H9 (cell line): ENCODE measurements around the gene FTO. TPM values are rescaled to one million over a fixed set of nuclear protein-coding genes. Genes with fewer than 3 reads are reported as not detected.

ENCODE experiments used
- DNase-seq: peaks from one replicate; pipeline ENCODE4 v3.0.0-alpha.2; 2017
- H2AFZ ChIP-seq: one replicate; pipeline ENCODE4 v1.6.1; 2013; ENCODE audit warnings: mild to moderate bottlenecking, low read length, control low read depth, moderate library complexity
- H2AK5ac ChIP-seq: 2 replicates; pipeline ENCODE4 v1.6.1; 2013; ENCODE audit warnings: low read length, control low read depth, mixed read lengths; ENCODE audit not compliant: insufficient read length
- H2BK120ac ChIP-seq: one replicate; pipeline ENCODE4 v1.6.1; 2013; ENCODE audit warnings: low read depth, mild to moderate bottlenecking, low read length, control low read depth, inconsistent platforms; ENCODE audit not compliant: poor library complexity, severe bottlenecking
- H2BK12ac ChIP-seq: 2 replicates; pipeline ENCODE4 v1.6.1; 2013; ENCODE audit warnings: low read length, control low read depth, mixed read lengths, low read depth; ENCODE audit not compliant: insufficient read length
- H2BK15ac ChIP-seq: 2 replicates; pipeline ENCODE4 v1.6.1; 2013; ENCODE audit warnings: low read depth, low read length, control low read depth
- H2BK20ac ChIP-seq: one replicate; pipeline ENCODE4 v1.6.1; 2013; ENCODE audit warnings: low read depth, mild to moderate bottlenecking, low read length, control low read depth, inconsistent platforms; ENCODE audit not compliant: poor library complexity, severe bottlenecking
- H2BK5ac ChIP-seq: 2 replicates; pipeline ENCODE4 v1.6.1; 2013; ENCODE audit warnings: low read length, control low read depth, mixed read lengths; ENCODE audit not compliant: insufficient read length
- H3K14ac ChIP-seq: 2 replicates; pipeline ENCODE4 v1.6.1; 2013; ENCODE audit warnings: low read length, control low read depth; ENCODE audit not compliant: insufficient read depth
- H3K18ac ChIP-seq: 2 replicates; pipeline ENCODE4 v1.6.1; 2013; ENCODE audit warnings: low read depth, mild to moderate bottlenecking, mixed read lengths, low read length, control low read depth; ENCODE audit not compliant: insufficient read length
- H3K23ac ChIP-seq: 2 replicates; pipeline ENCODE4 v1.6.1; 2013; ENCODE audit warnings: low read length, control low read depth, mixed read lengths, low read depth; ENCODE audit not compliant: insufficient read length
- H3K23me2 ChIP-seq: 2 replicates; pipeline ENCODE4 v1.6.1; 2013; ENCODE audit warnings: low read depth, mild to moderate bottlenecking, mixed read lengths, low read length, control low read depth; ENCODE audit not compliant: insufficient read length, poor library complexity, severe bottlenecking
- H3K27ac ChIP-seq: 2 replicates; pipeline ENCODE4 v1.5.1; 2013; ENCODE audit warnings: low read length, control low read depth, mixed read lengths, low read depth; ENCODE audit not compliant: insufficient read length
- H3K27me3 ChIP-seq: 2 replicates; pipeline ENCODE4 v1.6.1; 2013; ENCODE audit warnings: low read length, control low read depth, inconsistent platforms; ENCODE audit not compliant: insufficient read depth
- H3K4ac ChIP-seq: 2 replicates; pipeline ENCODE4 v1.6.1; 2013; ENCODE audit warnings: low read depth, mild to moderate bottlenecking, control low read depth, inconsistent platforms, low read length, moderate library complexity
- H3K4me1 ChIP-seq: 2 replicates; pipeline ENCODE4 v1.6.1; 2013; ENCODE audit warnings: low read length, control low read depth, inconsistent platforms; ENCODE audit not compliant: insufficient read depth
- H3K4me2 ChIP-seq: 2 replicates; pipeline ENCODE4 v1.6.1; 2013; ENCODE audit warnings: low read length, control low read depth, mixed read lengths; ENCODE audit not compliant: insufficient read length, insufficient read depth
- H3K56ac ChIP-seq: 2 replicates; pipeline ENCODE4 v1.6.1; 2013; ENCODE audit warnings: low read depth, mild to moderate bottlenecking, mixed read lengths, low read length, control low read depth; ENCODE audit not compliant: insufficient read length
- H3K79me1 ChIP-seq: 2 replicates; pipeline ENCODE4 v1.6.1; 2013; ENCODE audit warnings: low read depth, mild to moderate bottlenecking, moderate library complexity, low read length, control low read depth, inconsistent platforms; ENCODE audit not compliant: insufficient read depth, poor library complexity, severe bottlenecking
- H3K79me2 ChIP-seq: 2 replicates; pipeline ENCODE4 v1.6.1; 2013; ENCODE audit warnings: low read length, control low read depth, inconsistent platforms; ENCODE audit not compliant: insufficient read depth
- H3K9ac ChIP-seq: 2 replicates; pipeline ENCODE4 v1.6.1; 2013; ENCODE audit warnings: low read length, control low read depth, mixed read lengths; ENCODE audit not compliant: insufficient read length; ENCODE audit errors: extremely low read depth
- H3K9me3 ChIP-seq: one replicate; pipeline ENCODE4 v1.6.1; 2013; ENCODE audit warnings: low read depth, low read length, inconsistent platforms; ENCODE audit not compliant: control insufficient read depth
- H3T11ph ChIP-seq: one replicate; pipeline ENCODE4 v1.6.1; 2013; ENCODE audit warnings: mild to moderate bottlenecking, low read length, control low read depth, inconsistent platforms
- H4K20me1 ChIP-seq: one replicate; pipeline ENCODE4 v1.6.1; 2013; ENCODE audit not compliant: control insufficient read depth, insufficient read length, insufficient read depth
- H4K5ac ChIP-seq: 2 replicates; pipeline ENCODE4 v1.6.1; 2013; ENCODE audit warnings: low read depth, mild to moderate bottlenecking, mixed read lengths, low read length, control low read depth; ENCODE audit not compliant: insufficient read length
- H4K8ac ChIP-seq: replicated peaks from 2 replicates; pipeline ENCODE4 v1.6.1; 2013; ENCODE audit warnings: low read length, control low read depth, mixed read lengths, low read depth; ENCODE audit not compliant: insufficient read length
- H4K91ac ChIP-seq: 2 replicates; pipeline ENCODE4 v1.6.1; 2013; ENCODE audit warnings: low read depth, mild to moderate bottlenecking, moderate library complexity, mixed read lengths, low read length, control low read depth; ENCODE audit not compliant: insufficient read length
- H3K27ac Mint-ChIP-seq, 3 experiments: 2 replicates in 2 of 3; 3 replicates in 1 of 3; pipeline ENCODE4 v1.8.0; 2020 to 2021; ENCODE audit warnings: mixed read lengths in 3 of 3, mild to moderate bottlenecking in 1 of 3, moderate library complexity in 1 of 3
- H3K27me3 Mint-ChIP-seq: 2 replicates; pipeline ENCODE4 v1.8.0; 2021; ENCODE audit warnings: low read depth, mild to moderate bottlenecking, moderate library complexity, mixed read lengths
- H3K36me3 Mint-ChIP-seq, 3 experiments: 2 replicates in 2 of 3; 3 replicates in 1 of 3; pipeline ENCODE4 v1.8.0; 2020 to 2021; ENCODE audit warnings: low read depth in 3 of 3, mixed read lengths in 3 of 3; ENCODE audit not compliant: insufficient read depth in 1 of 3
- H3K4me1 Mint-ChIP-seq, 2 experiments: 2 replicates each; pipeline ENCODE4 v1.8.0; 2020; ENCODE audit warnings: mixed read lengths in 2 of 2
- H3K4me3 Mint-ChIP-seq, 2 experiments: 2 replicates in 1 of 2; 3 replicates in 1 of 2; pipeline ENCODE4 v1.8.0; 2020 to 2021; ENCODE audit warnings: mild to moderate bottlenecking in 2 of 2, mixed read lengths in 2 of 2, moderate library complexity in 1 of 2
- H3K9me3 Mint-ChIP-seq, 2 experiments: 2 replicates in 1 of 2; 3 replicates in 1 of 2; pipeline ENCODE4 v1.8.0; 2020; ENCODE audit warnings: mild to moderate bottlenecking in 2 of 2, mixed read lengths in 2 of 2, moderate library complexity in 1 of 2
- WGBS: extraction: QIAGEN DNeasy Blood & Tissue Kit; methylation state at CpG from one replicate; pipeline ENCODE4 v1.1.7; 2013; ENCODE audit warnings: missing lambda C conversion rate, low lambda C conversion rate, mixed read lengths; ENCODE audit not compliant: insufficient read length; ENCODE audit errors: extremely low coverage; 5-methylcytosine and 5-hydroxymethylcytosine counted together
- total RNA-seq: library from RNA; stranded (reverse); gene quantifications from 2 replicates; pipeline ENCODE4 v1.2.1, GENCODE V29; 2021
- TF ChIP-seq, protein P1 (sequence below): fragments of 200-600 bp; sonication (generic); conservative IDR thresholded peaks from 3 replicates; pipeline ENCODE4 v1.8.0; 2021; ENCODE audit warnings: antibody characterized with exemption, mild to moderate bottlenecking

The FTO gene
- total RNA-seq, 1 experiment from 2014 or later = 67.9 TPM

DNA sequence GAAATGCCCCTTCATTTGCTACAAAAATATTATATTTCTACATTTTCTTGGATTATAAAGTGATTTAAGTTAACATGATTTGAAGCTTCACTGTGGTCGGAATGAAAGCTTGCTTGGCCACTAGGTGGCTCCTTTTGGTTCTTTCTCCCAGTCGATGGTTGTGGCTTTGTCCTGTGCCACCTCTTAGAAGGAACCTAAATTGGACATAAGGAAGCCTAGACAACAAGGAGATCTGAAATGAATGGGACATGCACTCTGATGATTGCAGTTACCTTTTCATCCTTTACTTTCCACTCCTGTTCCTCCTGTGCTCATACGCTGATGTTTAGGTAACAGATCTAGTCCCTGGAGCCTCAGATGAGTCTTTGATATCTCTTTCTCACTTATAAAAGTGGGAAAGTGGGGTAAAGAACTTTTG, 39.2 kb downstream of the FTO start:
- Histone ChIP-seq H3K9ac (no peak overlapping the region), H3T11ph (no peak overlapping the region), H3K23me2 (no peaks in the 10 kb centered on the region), H3K27me3 (no peaks in the 10 kb centered on the region), H2AK5ac (no peak overlapping the region), H4K91ac (no peak overlapping the region), H3K27ac (no peak overlapping the region), H3K4me1 (peaks cover 3% of the 10 kb centered on the region; the same call in 1 of the 2 replicates), H2BK20ac (no peak overlapping the region), H2BK12ac (no peak overlapping the region), H4K5ac (no peak overlapping the region), H3K56ac (no peak overlapping the region), H3K18ac (no peak overlapping the region), H4K20me1 (no peaks in the 10 kb centered on the region), H3K9me3 (no peaks in the 10 kb centered on the region), H3K79me1 (peaks cover 2% of the 10 kb centered on the region), H3K23ac (no peak overlapping the region), H3K79me2 (no peaks in the 10 kb centered on the region), H3K4me2 (no peak overlapping the region), H2BK120ac (no peak overlapping the region), H4K8ac (no peak overlapping the region), H3K4ac (no peak overlapping the region), H3K14ac (no peak overlapping the region), H2BK15ac (no peak overlapping the region), H2BK5ac (no peak overlapping the region), H2AFZ (no peak overlapping the region)
- Mint-ChIP-seq H3K4me3 (no peak overlapping the region), H3K27me3 (no peaks in the 10 kb centered on the region), H3K4me1 (peaks cover 16 to 18% of the 10 kb centered on the region in 2 experiments), H3K36me3 (peaks cover 0 to 10% (median 6%) of the 10 kb centered on the region in 3 experiments; a peak in 5 of 7 replicates), H3K9me3 (peaks cover 3 to 8% of the 10 kb centered on the region in 2 experiments; a peak in 4 of 5 replicates), H3K27ac (no peak overlapping the region)
- TF ChIP-seq, protein P1, sequence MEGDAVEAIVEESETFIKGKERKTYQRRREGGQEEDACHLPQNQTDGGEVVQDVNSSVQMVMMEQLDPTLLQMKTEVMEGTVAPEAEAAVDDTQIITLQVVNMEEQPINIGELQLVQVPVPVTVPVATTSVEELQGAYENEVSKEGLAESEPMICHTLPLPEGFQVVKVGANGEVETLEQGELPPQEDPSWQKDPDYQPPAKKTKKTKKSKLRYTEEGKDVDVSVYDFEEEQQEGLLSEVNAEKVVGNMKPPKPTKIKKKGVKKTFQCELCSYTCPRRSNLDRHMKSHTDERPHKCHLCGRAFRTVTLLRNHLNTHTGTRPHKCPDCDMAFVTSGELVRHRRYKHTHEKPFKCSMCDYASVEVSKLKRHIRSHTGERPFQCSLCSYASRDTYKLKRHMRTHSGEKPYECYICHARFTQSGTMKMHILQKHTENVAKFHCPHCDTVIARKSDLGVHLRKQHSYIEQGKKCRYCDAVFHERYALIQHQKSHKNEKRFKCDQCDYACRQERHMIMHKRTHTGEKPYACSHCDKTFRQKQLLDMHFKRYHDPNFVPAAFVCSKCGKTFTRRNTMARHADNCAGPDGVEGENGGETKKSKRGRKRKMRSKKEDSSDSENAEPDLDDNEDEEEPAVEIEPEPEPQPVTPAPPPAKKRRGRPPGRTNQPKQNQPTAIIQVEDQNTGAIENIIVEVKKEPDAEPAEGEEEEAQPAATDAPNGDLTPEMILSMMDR = peak; percentile 85
- WGBS = no CpG with 5 or more reads among the region's 3 CpGs
- DNase-seq = peak; percentile 45
